ENCODE data around the gene KLF8.

Gene KLF8

GRCh38 chrX:56268888-56269287 is 36.7 kb downstream of the KLF8 start:
- no peaks in the 10 kb centered on the region for H3K27me3 ChIP-seq (ENCODE audit: insufficient read depth, insufficient read length)
- peaks cover 14% of the 10 kb centered on the region for H3K36me3 ChIP-seq (ENCODE audit: insufficient read depth, insufficient read length, low read length)
- H3K9ac ChIP-seq (ENCODE audit: insufficient read length, low read depth) = no peak overlapping the region
- no peaks in the 10 kb centered on the region for H3K4me1 ChIP-seq (ENCODE audit: insufficient read depth, insufficient read length)
- H3K9me3 ChIP-seq (ENCODE audit: insufficient read depth, low read length) = no peaks in the 10 kb centered on the region
- TF ChIP-seq SUZ12 (IDR thresholded peaks at IDR 0.05; ENCODE audit: extremely low read depth, insufficient read depth, insufficient read length) = no peak
- TF ChIP-seq ZNF274 (IDR thresholded peaks at IDR 0.05; ENCODE audit: low read depth, low read length) = no peak
- no peak for TF ChIP-seq YY1 (IDR thresholded peaks at IDR 0.05; ENCODE audit: insufficient read depth, insufficient read length)
- H3K4me3 ChIP-seq (ENCODE audit: insufficient read length, low read depth) = no peak overlapping the region
- DNase-seq (ENCODE audit: low read depth, low spot score) = no peak

GRCh38 chrX:56278692-56279091 is 46.5 kb downstream of the KLF8 start:
- H3K4me1 ChIP-seq (ENCODE audit: insufficient read depth, insufficient read length) = no peaks in the 10 kb centered on the region
- no peak for DNase-seq (ENCODE audit: low read depth, low spot score)
- H3K4me3 ChIP-seq (ENCODE audit: insufficient read length, low read depth) = no peak overlapping the region
- no peaks in the 10 kb centered on the region for H3K9me3 ChIP-seq (ENCODE audit: insufficient read depth, low read length)
- no peak for TF ChIP-seq YY1 (IDR thresholded peaks at IDR 0.05; ENCODE audit: insufficient read depth, insufficient read length)
- no peak for TF ChIP-seq ZNF274 (IDR thresholded peaks at IDR 0.05; ENCODE audit: low read depth, low read length)
- TF ChIP-seq SUZ12 (IDR thresholded peaks at IDR 0.05; ENCODE audit: extremely low read depth, insufficient read depth, insufficient read length) = no peak
- no peak overlapping the region for H3K9ac ChIP-seq (ENCODE audit: insufficient read length, low read depth)
- no peaks in the 10 kb centered on the region for H3K36me3 ChIP-seq (ENCODE audit: insufficient read depth, insufficient read length, low read length)
- no peaks in the 10 kb centered on the region for H3K27me3 ChIP-seq (ENCODE audit: insufficient read depth, insufficient read length)

DNA sequence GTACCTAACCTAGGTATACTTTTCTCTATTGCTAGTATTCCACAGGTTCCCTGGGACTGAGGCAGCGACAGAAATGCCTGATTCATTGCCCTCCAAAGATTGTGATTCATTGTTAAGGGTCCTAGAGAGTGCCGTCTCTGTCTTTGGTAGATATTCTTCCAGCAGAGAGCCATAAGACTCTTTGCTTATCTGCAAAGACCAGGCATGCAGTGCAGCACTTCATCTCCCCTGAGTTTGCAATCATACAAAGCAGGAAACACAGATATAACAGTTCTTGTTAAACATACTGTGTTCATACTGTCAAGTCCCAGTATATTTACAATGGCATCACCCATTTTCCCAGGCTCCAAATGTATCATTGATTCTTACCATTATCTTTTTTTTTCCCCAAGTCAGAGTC is 47.7 kb downstream of the KLF8 start:
- Histone ChIP-seq H3K27me3 (ENCODE audit: insufficient read depth, insufficient read length) (no peaks in the 10 kb centered on the region), H3K36me3 (ENCODE audit: insufficient read depth, insufficient read length, low read length) (peaks cover 4% of the 10 kb centered on the region), H3K9ac (ENCODE audit: insufficient read length, low read depth) (no peak overlapping the region), H3K4me3 (ENCODE audit: insufficient read length, low read depth) (no peak overlapping the region), H3K9me3 (ENCODE audit: insufficient read depth, low read length) (no peaks in the 10 kb centered on the region), H3K4me1 (ENCODE audit: insufficient read depth, insufficient read length) (no peaks in the 10 kb centered on the region)
- TF ChIP-seq SUZ12 (IDR thresholded peaks at IDR 0.05; ENCODE audit: extremely low read depth, insufficient read depth, insufficient read length) = no peak
- no peak for TF ChIP-seq YY1 (IDR thresholded peaks at IDR 0.05; ENCODE audit: insufficient read depth, insufficient read length)
- no peak for TF ChIP-seq ZNF274 (IDR thresholded peaks at IDR 0.05; ENCODE audit: low read depth, low read length)
- no peak for DNase-seq (ENCODE audit: low read depth, low spot score)

DNA sequence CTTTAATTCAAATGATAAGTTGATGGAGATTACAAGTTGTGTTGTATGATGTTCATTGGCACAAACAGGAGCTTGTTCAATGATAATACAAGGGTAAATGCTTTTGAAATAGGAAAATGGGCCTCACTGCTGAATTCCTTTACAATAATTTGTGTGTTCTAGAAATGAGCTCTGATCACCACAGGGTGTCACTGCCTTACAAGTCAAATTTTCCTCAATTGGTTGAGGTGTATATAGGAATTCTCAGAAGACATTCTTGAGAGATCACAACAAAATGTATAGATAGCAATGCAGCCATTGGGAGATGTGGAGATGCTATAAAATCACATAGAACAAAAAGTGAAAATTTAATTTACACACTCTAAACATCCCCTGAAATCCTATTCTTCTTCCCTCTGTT is 49.6 kb downstream of the KLF8 start:
- H3K4me3 ChIP-seq (ENCODE audit: insufficient read length, low read depth) = no peak overlapping the region
- H3K27me3 ChIP-seq (ENCODE audit: insufficient read depth, insufficient read length) = no peaks in the 10 kb centered on the region
- no peak for DNase-seq (ENCODE audit: low read depth, low spot score)
- H3K9ac ChIP-seq (ENCODE audit: insufficient read length, low read depth) = no peak overlapping the region
- TF ChIP-seq SUZ12 (IDR thresholded peaks at IDR 0.05; ENCODE audit: extremely low read depth, insufficient read depth, insufficient read length) (no peak), YY1 (IDR thresholded peaks at IDR 0.05; ENCODE audit: insufficient read depth, insufficient read length) (no peak), ZNF274 (IDR thresholded peaks at IDR 0.05; ENCODE audit: low read depth, low read length) (no peak)
- peaks cover 4% of the 10 kb centered on the region for H3K36me3 ChIP-seq (ENCODE audit: insufficient read depth, insufficient read length, low read length)
- H3K4me1 ChIP-seq (ENCODE audit: insufficient read depth, insufficient read length) = no peaks in the 10 kb centered on the region
- H3K9me3 ChIP-seq (ENCODE audit: insufficient read depth, low read length) = no peaks in the 10 kb centered on the region

DNA sequence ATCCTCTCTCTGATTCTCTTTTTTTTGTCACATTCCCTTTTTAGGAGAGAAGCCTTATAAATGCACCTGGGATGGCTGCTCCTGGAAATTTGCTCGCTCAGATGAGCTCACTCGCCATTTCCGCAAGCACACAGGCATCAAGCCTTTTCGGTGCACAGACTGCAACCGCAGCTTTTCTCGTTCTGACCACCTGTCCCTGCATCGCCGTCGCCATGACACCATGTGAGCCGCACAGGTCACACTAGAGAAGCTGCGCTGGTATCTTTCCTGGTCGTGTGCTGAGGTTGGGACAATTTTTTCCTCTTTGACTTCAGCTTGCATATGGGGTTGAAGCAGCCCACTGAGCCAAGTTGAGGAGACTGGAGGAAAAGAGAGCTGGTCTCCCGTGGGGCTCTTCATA is 52.1 kb downstream of the KLF8 start:
- Histone ChIP-seq H3K9me3 (ENCODE audit: insufficient read depth, low read length) (no peaks in the 10 kb centered on the region), H3K9ac (ENCODE audit: insufficient read length, low read depth) (no peak overlapping the region), H3K4me3 (ENCODE audit: insufficient read length, low read depth) (no peak overlapping the region), H3K4me1 (ENCODE audit: insufficient read depth, insufficient read length) (no peaks in the 10 kb centered on the region), H3K36me3 (ENCODE audit: insufficient read depth, insufficient read length, low read length) (peaks cover 4% of the 10 kb centered on the region), H3K27me3 (ENCODE audit: insufficient read depth, insufficient read length) (no peaks in the 10 kb centered on the region)
- TF ChIP-seq YY1 (IDR thresholded peaks at IDR 0.05; ENCODE audit: insufficient read depth, insufficient read length) (no peak), SUZ12 (IDR thresholded peaks at IDR 0.05; ENCODE audit: extremely low read depth, insufficient read depth, insufficient read length) (no peak), ZNF274 (IDR thresholded peaks at IDR 0.05; ENCODE audit: low read depth, low read length) (no peak)
- DNase-seq (ENCODE audit: low read depth, low spot score) = no peak

- no peak overlapping the region for H3K4me3 ChIP-seq (ENCODE audit: insufficient read length, low read depth)
- no peak for DNase-seq (ENCODE audit: low read depth, low spot score)
- no peak for TF ChIP-seq SUZ12 (IDR thresholded peaks at IDR 0.05; ENCODE audit: extremely low read depth, insufficient read depth, insufficient read length)
- TF ChIP-seq ZNF274 (IDR thresholded peaks at IDR 0.05; ENCODE audit: low read depth, low read length) = no peak
- no peak for TF ChIP-seq YY1 (IDR thresholded peaks at IDR 0.05; ENCODE audit: insufficient read depth, insufficient read length)
- no peaks in the 10 kb centered on the region for H3K4me1 ChIP-seq (ENCODE audit: insufficient read depth, insufficient read length)
- peaks cover 4% of the 10 kb centered on the region for H3K36me3 ChIP-seq (ENCODE audit: insufficient read depth, insufficient read length, low read length)
- H3K9ac ChIP-seq (ENCODE audit: insufficient read length, low read depth) = no peak overlapping the region
- H3K9me3 ChIP-seq (ENCODE audit: insufficient read depth, low read length) = no peaks in the 10 kb centered on the region
- H3K27me3 ChIP-seq (ENCODE audit: insufficient read depth, insufficient read length) = no peaks in the 10 kb centered on the region
These were observed 56.5 kb downstream of the KLF8 start for GRCh38 chrX:56288608-56289007.

GRCh38 chrX:56289449-56289848 is 57.3 kb downstream of the KLF8 start:
- no peaks in the 10 kb centered on the region for H3K27me3 ChIP-seq (ENCODE audit: insufficient read depth, insufficient read length)
- no peak for TF ChIP-seq ZNF274 (IDR thresholded peaks at IDR 0.05; ENCODE audit: low read depth, low read length)
- TF ChIP-seq SUZ12 (IDR thresholded peaks at IDR 0.05; ENCODE audit: extremely low read depth, insufficient read depth, insufficient read length) = no peak
- TF ChIP-seq YY1 (IDR thresholded peaks at IDR 0.05; ENCODE audit: insufficient read depth, insufficient read length) = no peak
- H3K4me1 ChIP-seq (ENCODE audit: insufficient read depth, insufficient read length) = no peaks in the 10 kb centered on the region
- H3K36me3 ChIP-seq (ENCODE audit: insufficient read depth, insufficient read length, low read length) = peaks cover under 1% of the 10 kb centered on the region
- no peak for DNase-seq (ENCODE audit: low read depth, low spot score)
- no peak overlapping the region for H3K9ac ChIP-seq (ENCODE audit: insufficient read length, low read depth)
- H3K4me3 ChIP-seq (ENCODE audit: insufficient read length, low read depth) = no peak overlapping the region
- no peaks in the 10 kb centered on the region for H3K9me3 ChIP-seq (ENCODE audit: insufficient read depth, low read length)

- Histone ChIP-seq H3K27me3 (ENCODE audit: insufficient read depth, insufficient read length) (no peaks in the 10 kb centered on the region), H3K9ac (ENCODE audit: insufficient read length, low read depth) (no peak overlapping the region), H3K4me3 (ENCODE audit: insufficient read length, low read depth) (no peak overlapping the region), H3K36me3 (ENCODE audit: insufficient read depth, insufficient read length, low read length) (no peaks in the 10 kb centered on the region), H3K9me3 (ENCODE audit: insufficient read depth, low read length) (no peaks in the 10 kb centered on the region), H3K4me1 (ENCODE audit: insufficient read depth, insufficient read length) (no peaks in the 10 kb centered on the region)
- TF ChIP-seq ZNF274 (IDR thresholded peaks at IDR 0.05; ENCODE audit: low read depth, low read length) (no peak), YY1 (IDR thresholded peaks at IDR 0.05; ENCODE audit: insufficient read depth, insufficient read length) (no peak), SUZ12 (IDR thresholded peaks at IDR 0.05; ENCODE audit: extremely low read depth, insufficient read depth, insufficient read length) (no peak)
- no peak for DNase-seq (ENCODE audit: low read depth, low spot score)
These were observed 76.6 kb downstream of the KLF8 start for GRCh38 chrX:56308726-56309125.

All from NT2/D1 (cell line).